ENCODE data around the gene FGD4.

Gene FGD4

DNA sequence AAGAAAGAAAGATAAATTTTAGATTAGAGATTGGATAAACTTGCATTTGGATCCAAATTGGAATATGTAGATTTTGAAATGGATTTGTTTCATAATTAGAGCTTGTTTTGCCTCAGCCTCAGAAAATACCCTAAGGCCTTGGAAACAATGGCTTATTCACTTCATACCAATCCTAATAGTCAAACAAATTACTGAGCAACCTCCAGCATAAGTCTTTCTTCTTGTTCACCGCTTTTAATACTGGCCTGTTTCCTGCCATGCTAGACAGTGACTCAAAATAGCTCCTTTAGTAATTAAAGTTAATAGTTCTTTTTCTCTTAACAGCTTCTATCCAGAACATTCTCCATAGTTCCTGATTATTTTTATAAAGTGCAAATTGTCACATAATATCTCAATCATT lies 168.9 kb downstream of the FGD4 start:
- DNase-seq = peak; percentile 62

DNA sequence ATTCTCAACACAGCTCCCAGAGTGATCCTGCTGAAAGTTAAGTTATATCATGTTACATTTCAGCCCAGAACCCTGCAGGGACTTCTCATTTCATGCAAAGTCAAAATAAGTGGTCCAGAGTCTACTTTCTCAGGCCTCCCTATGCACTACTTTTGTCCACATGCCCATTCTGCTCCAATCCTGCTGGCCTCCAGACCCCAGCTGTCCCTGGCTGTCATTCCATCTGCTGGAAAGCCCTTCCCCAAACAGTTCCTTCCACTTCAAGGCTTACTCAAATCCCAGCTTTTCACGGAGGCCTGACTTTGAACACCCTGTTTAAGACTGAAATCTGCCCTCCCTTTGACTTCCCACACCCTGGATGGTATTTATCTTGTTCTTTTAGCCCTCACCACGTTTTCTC lies 169.9 kb downstream of the FGD4 start:
- DNase-seq = no peak

DNA sequence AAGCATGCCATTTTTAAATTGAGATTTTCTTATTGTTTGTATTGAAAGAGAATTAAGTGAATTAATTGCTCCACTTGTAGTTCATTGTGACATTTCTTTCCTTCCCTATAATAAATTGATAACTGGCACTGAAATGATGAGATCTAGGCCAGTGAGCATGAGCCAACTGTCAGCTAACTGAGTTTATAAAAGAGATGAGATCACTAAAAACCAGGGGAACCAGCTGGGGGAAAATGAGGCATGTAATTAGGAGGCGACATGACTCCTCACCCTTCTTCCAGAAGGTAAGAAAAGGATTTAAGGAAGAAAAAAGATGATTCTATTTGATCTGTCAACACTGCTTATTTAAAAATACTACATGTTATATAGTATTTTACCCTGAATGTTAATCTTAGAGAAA lies 175.2 kb downstream of the FGD4 start:
- no peak for DNase-seq

DNA sequence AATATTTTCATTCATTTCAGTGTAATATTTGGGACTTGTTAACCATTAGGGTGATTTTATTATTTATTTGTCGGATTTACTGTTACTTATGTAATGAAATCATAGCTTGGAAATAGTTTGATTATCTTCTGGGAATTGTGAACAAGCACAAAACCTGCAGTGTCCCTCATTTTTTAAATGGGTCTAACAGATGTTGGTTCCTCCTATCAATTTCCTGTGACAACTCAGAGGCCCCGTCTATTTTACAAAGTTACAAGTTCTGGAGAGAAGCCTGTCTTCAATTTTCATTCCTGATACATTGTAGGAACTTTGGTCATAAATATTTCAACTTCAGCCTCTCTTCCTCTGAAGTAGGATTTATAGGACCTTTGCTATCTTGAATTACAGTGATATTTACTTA lies 178.0 kb downstream of the FGD4 start:
- no peak for DNase-seq

DNA sequence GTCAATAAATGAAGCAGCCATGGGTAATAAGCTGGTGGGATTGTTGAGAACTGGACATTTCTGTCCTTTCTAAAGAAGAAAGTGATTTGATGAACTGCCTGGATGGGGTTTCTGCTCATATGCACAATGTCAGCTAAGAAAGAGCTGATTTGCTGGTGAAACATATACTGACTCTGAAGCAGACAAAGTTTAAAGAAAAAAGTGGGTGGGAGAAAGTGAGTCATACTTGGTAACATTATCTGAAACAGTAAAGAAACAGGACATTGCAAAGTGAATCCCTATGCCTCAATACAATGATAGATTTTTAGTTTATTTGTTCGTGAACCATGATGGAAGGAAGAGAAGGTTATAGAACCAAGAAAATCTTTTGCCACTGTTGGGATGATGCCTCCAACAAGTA lies 184.2 kb downstream of the FGD4 start:
- peak; percentile 22 for DNase-seq

DNA sequence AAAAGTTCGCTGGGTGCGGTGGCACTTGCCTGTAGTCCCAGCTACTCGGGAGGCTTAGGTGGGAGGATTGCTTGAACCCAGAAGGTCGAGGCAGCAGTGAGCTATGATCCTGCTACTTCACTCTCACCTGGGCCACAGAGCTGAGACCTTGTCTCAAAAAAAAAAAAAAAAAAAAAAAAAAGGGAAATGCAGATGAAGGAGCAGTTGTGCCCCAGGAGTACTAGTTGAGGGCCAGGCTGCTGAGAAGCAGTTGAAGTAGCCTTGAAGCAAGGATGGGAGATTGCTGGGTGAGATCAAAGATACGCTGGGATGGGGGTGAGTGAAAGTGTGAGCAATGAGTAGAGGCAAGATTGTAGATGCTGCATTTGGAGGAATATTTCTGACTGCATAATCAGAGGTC lies 186.3 kb downstream of the FGD4 start:
- no peak for DNase-seq

DNA sequence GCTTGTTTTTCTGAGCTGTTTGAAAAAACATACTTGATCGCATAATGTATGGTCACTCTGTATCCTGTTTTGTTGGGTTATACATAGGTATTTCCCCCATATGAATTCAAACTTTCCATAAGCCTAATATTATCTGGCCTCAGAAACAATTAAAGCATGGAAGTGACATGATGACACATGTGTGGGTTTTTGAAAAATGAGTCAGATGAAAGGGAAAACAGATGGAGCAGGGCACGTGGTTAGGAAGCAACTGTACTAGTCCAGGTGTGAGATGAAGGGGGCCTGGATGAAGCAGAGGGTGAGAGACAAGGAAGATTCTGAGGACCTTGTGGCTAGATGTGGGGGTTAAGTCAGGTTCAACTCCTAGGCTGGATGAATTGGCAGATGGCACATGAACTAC lies 187.0 kb downstream of the FGD4 start:
- DNase-seq = no peak

DNA sequence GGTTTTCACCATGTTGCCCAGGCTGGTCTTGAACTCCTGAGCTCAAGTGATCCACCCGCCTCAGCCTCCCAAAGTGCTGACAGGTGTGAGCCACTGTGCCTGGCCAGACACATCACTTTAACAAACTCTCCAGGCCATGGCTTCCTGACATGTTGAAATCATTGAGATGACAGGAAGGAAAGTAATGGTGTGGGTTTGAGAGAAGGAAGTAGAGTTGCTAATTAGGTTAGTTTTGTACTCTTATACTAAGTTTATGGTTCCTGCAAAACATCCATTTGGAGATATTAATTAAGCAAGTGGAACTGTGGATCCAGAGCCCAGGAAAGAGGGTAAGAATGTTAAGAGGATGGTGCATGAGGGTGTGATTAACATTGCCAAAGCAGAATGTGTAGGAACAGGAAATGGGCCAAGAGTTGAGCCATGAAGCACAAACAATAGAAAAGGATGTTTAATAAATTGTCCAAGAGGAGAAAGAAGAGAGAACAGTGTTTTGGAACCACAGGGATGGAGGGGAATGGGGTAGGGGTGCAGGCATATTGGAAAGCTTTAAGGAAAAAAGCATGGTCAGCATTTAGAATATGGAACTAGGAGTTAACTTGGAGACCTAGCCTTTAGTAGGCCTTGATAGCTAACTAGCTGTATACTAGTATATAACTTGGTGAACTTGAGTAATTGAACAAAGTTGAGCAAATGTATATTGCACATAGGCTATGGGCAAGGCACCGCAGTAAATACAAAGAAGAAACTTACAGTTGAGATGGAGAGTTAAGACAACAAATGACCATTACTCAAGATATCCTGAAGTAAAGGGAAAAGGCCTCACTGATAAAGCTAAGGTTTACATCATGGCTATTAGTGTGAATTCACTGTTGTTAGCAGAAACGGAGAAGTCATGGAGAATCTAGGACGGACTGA lies 188.5 kb downstream of the FGD4 start:
- no peak for DNase-seq

DNA sequence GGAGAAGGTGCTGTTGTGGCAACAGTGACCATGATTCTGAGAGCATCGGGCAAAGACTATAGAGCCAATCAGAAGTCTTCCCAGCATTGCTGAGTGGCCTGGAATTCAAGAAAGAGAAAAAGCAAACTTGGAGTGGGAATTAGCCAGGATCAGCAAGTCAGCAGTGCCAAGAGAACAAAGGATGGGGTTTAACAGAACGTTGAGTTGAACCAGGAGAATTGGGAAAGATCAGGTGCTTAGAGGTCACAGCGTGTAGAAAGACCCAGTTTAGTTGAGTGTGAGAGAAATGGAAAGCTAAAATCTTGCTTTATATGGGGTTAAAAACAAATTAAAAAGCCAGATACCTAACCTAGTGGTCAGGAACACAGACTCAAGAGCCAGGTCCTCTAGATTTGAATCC lies 189.2 kb downstream of the FGD4 start:
- no peak for DNase-seq

DNA sequence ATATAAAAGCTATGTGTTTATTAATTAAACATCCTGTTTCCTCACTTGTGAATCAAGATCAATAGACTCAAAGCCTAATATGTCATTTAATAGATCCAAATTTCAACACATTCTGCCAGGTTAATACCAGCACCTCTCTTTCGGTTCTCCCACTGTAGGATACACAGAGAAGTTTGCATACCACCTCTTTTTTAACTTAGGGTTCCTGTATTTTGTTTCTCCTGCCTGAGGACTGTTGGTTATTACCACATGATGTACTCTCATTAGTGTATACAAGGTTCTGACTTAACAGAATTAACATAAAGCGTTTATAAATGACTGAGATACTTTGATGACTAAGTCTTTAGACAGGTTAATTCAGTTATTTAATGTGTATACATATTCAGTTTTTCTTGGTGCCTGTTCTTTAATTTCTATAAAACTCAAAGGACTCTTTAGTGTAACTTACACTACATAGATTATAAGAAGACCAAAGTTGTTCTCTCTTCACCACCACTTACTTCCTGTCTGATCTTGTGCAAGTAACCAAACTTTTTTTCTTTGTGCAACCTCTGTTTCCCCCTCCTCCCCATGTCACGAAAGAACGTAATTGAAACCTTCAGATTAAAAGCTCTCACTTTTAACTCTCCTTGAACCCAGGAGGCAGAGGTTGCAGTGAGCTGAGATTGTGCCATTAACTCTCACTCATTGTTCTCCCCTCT lies 190.0 kb downstream of the FGD4 start:
- DNase-seq = no peak

DNA sequence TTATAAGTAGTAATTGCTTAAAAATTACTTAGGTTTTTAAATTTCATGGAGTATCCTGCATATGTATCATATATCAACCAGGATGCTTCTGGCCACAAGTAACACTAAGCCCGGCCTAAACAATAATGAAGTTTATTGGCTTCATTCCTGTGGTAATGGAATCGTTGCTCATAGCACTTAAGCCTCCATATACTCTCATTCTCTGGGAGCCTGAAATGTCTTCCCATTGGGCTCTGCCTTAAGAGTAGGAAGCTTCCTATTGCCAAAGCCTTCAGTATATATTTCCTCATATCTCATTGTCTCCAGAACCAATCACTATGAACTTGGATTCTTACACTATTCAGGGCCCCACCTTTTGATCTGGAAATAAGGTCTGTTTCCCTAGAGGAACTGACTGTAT lies 195.9 kb downstream of the FGD4 start:
- DNase-seq = no peak

DNA sequence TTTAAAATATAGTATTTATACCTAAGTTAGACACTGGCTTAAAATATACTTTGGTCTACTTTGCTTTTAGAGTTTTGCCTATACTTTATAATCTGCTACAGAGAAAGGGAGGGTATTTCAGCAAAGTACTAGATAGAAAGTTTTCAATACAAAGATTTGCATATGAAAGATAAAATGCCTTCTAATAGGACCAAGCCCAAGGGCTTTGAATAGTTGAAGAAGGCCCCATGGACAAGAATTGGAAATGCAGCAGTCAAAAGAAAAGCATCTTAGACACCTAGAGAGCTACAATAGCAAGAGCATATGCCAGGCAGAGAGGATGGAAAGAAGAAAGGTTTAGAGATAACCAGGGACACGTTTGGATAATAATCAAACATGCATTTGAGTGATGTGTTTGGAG lies 196.7 kb downstream of the FGD4 start:
- no peak for DNase-seq

DNA sequence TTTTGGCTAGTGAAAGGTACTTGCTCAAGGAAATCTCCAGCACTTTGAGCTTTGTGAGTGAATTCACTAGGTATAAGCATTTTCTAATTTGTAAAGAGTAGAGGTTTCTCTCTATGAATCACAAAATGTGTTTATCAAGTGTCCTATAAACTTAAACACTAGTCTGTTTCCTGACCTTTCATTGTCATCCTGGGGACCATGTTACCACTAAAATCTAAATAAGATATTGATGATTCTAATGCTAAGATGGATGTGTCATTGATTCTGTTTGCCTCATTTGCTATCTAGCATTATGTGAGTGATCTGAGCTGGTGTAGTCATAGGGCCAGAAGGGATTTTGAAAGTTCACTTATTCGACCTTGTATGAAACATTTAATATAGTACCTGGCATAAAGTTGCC lies 199.3 kb downstream of the FGD4 start:
- no peak for DNase-seq

DNA sequence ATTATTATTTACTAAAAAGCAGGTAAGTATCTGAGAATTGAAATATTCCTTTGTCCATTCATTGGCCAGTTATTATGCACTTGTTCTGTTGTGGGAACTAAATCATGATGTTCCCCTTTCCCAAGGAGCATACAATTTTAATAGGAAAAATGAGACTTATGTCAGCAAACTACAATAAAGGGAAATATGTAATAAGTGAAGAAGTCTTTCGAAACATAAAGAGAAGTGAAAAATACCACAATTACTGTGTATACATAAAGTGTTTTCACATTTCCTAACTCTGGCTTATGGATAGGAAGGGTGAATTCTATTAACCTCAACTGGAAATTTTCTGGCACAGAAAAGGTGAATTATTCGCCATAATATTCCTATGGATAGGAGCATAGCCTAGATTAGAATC lies 201.3 kb downstream of the FGD4 start:
- no peak for DNase-seq

DNA sequence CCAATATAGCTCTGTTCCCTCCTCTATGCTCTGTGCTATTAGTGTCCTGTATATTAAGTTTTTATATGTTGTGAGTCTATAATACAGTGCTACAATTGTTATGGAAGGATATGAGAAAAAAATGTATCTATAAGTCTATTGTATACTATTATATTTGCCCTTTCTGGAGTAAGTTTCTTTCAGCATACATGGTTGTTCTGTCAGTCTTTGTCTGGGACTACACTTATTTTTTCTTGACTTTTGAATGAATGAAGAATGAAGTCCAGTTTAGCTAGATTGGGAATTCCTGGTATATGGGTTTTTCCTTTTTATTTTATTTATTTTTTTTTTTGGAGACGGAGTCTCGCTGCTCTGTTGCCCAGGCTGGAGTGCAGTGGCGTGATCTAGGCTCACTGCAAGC lies 203.7 kb downstream of the FGD4 start:
- DNase-seq = no peak

DNA sequence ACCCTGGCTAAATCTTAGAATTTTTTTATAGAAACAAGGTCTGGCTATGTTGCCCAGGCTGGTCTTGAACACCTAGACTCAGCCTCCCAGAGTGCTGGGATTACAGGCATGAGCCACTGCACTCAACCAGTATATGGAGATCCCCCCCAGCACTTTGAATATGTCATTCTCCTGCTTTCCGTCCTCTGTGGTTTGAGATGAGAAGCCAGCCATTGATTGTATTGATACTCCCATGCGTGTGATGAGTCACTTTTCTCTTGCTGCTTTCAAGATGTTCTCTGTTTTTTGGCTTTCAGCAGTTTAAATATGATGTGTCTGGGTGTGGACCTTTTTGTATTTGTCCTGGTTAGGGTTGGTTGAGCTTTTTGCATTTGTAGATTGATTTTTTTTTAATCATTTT lies 204.5 kb downstream of the FGD4 start:
- no peak for DNase-seq

DNA sequence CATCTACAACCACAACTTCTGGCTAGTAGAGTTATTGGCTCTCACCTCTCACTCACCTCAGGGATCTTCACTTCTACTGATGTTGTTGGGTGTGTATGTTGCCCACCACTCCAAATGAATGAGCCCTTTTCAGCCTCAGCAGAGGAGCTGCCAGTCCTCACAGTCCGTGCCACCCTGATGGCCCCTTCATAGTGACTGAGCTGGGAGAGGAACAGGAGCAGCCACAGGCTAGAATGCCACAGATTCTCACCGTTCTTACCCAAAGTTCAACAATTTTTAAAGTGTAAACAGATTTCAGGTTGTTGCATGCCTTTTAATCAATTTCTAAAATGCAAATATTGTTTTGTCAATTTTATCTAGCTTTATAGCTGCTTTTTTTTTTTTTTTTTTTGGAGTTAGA lies 205.2 kb downstream of the FGD4 start:
- DNase-seq = no peak

DNA sequence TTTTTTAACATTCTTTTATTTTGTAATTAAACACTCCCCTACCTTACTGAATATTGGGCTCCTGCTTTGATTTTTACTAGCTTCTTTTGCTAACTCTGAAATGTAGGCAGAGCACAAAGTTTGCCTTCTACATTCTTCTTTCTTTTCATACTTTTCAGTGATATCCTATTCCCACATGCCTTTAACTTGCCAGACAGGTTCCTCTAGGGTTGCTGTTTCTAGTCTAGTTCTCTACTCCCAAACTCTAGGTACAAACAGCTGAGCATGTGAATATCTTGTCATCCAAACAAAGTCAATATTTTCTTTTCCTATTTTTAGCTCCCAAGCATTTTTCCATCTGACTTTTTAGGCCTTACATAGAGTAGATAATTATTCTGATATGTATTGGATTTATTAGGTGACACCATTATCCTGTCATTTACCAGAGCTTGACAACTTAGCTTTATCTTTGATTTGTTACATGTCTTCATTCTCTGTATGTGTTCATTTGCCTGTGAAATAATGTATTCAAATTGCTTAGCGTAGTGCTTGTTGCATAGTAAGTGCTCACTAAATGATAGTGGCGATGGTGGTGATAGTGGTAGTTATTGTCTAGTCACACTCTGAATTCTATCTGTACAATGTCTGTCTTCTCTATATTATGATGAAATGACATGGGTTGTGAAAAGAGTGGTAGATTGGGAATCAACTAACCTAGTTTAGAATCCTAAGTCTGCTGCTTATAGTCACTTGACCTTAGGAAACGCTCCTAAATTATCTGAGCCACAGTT lies 206.2 kb downstream of the FGD4 start:
- DNase-seq = no peak

DNA sequence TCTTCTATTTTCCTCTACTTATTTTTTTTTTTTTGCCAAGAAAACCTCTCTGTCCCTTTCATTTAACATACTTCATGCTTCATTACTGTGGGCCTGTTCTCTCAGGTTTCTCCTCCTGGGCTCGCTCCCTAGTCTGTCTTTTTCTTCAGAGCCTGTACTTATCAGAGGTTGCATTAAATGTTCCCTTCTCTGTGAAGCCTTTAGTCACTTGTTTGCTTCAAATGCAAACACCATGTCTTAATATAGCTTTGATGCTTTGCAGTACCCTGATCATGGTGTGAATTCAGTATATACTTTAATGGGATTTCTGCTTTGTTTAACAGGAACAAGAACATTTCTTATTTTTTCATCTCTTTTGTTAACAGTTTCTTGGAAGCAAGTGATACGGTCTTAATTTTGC lies 207.1 kb downstream of the FGD4 start:
- DNase-seq = no peak

DNA sequence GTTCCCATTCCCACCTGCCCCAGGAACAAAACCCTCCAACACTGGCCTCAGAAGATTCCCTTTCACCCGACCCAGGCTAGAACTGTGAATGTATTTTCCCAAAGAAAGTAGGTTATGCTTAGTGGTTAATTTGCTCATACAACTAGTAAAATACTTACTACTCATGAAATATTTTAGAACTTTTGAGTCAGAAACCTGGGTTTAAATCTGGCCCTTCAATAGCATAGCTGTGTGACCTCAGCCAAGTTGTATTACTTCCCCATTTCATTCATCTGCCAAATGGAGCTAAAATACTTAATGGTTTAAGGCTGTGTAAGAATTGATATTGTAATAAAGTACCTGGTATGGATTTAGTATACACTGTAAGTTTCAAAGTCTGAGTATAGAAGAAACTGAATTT lies 210.6 kb downstream of the FGD4 start:
- no peak for DNase-seq

DNA sequence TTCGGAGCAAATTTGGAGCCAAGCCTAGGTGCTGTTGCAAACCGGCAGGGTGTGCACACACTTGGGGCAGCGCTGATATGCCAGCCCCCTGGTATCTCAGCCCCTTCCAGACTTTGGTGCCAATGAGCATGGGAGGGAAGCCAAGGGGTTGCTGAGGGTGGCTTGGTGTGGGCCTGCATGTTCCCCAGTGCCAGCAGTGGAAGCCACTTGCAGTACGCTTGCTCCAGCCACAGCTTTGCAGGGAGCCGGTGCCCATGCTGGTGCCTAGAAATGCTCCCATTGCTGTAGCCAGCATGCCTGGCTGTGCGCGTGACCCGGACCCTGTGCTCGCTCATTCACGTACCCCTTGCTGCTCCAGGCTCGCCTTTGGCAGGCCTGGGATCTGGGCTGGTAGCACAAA lies 212.6 kb downstream of the FGD4 start:
- DNase-seq = no peak

DNA sequence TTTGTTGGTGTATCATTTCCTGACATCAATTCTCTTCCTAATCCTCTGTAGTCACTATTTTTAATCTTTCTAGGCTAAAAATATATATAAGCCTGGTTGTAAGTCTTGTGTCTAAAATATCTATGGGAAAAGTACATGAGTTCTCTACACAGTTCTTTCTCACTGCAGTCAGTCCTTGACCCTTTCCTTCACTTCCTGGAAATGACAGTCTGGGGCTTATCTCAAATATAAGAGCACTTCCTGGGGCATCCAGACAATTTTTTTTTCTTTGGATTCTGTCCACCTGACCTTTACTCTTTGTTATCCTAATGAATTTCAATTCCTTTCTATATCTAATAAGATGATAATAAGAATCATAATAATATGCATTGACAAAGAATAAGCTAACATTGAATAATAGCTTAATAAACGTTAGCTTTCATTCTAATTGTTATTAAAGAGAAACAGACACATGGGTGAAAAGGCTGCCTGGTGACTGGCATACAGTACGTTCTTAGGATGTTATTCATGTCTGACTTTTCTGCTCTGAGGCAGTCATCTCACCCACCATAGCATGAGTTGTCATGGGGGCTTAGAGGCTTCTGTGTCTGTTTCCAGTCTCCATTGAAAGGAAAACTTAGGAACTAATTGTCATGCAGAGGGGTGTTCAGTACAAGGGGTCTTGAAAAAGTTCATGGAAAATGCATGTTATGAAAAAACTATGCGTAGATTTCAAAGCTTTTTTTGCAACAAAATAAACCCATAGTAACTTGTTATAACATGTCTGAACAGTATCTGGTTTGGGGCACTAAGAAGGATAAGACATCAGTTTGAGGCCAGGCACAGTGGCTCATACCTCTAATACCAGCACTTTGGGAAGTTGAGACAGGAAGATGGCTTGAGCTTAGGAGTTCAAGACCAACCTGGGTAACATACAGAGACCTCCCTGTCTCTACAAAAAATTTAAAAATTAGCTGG lies 213.6 kb downstream of the FGD4 start:
- no peak for DNase-seq

DNA sequence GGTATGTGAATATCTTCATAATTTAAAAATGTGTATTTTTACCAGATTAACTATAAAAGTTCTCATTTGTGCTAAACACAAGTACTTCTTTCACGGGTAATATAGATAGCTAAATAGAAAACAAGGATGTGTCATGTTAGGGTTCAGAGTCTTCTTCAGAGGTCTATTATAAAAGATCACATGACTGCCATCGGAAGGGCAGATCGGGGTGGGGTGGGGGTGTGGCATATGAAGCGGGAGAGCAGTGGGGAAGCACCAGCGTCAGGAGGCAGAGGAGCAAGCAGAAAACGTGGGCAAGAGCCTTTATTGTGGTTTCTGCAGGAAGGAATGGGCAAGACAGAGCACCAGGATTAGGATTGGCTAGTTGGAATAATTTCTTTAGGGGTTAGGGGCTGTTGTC lies 216.1 kb downstream of the FGD4 start:
- DNase-seq = no peak
